Body of pancreas (tissue), 4 donors: Measurements from ENCODE around the gene PCK2.

Experiments used
- POLR2A ChIP-seq, 3 donors: fragments of 450-650 bp; IDR thresholded peaks; one replicate each; pipeline ENCODE4 v1.6.1; 2016; ENCODE audit warnings: antibody characterized with exemption in 3 of 3, mild to moderate bottlenecking in 2 of 3
- TF ChIP-seq, protein P1 (sequence below), 7 experiments: fragments of 450-650 bp in 4 of 7; fragments of 200-600 bp in 3 of 7; sonication (generic) in 3 of 7; IDR thresholded peaks; one replicate each; pipeline ENCODE4 v1.5.1; 2016 to 2019; ENCODE audit warnings: antibody characterized with exemption in 7 of 7

GRCh38 chr14:24135584-24135833 is 41.4 kb downstream of the PCK2 start:
- TF ChIP-seq, protein P1, sequence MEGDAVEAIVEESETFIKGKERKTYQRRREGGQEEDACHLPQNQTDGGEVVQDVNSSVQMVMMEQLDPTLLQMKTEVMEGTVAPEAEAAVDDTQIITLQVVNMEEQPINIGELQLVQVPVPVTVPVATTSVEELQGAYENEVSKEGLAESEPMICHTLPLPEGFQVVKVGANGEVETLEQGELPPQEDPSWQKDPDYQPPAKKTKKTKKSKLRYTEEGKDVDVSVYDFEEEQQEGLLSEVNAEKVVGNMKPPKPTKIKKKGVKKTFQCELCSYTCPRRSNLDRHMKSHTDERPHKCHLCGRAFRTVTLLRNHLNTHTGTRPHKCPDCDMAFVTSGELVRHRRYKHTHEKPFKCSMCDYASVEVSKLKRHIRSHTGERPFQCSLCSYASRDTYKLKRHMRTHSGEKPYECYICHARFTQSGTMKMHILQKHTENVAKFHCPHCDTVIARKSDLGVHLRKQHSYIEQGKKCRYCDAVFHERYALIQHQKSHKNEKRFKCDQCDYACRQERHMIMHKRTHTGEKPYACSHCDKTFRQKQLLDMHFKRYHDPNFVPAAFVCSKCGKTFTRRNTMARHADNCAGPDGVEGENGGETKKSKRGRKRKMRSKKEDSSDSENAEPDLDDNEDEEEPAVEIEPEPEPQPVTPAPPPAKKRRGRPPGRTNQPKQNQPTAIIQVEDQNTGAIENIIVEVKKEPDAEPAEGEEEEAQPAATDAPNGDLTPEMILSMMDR (IDR thresholded peaks at IDR 0.05): no peak
- no peak for TF ChIP-seq POLR2A (IDR thresholded peaks at IDR 0.05)
